ENCODE data around the gene CEMP1.
"Not testable (repeated sequence)": the region's sequence is repeated elsewhere in the genome, so short reads cannot be mapped to it uniquely, and the experiment has no call there.

- TF ChIP-seq CTCF (IDR thresholded peaks at IDR 0.05), result peak in 1 of 2 donors; percentile 56
- TF ChIP-seq POLR2A, POLR2AphosphoS5 (IDR thresholded peaks at IDR 0.05): not testable (repeated sequence)
Measured at GRCh38 chr16:2560798-2561133, 29.6 kb upstream of the CEMP1 start.

Data from suprapubic skin (tissue), 4 donors.